B cell (primary cell): ENCODE data around the gene DYNLT4.

Experiments used
- EZH2 ChIP-seq: IDR thresholded peaks from 2 replicates; pipeline ENCODE4 v1.6.1; 2012; ENCODE audit warnings: borderline replicate concordance, low read depth, mild to moderate bottlenecking, moderate library complexity, low read length; ENCODE audit not compliant: insufficient read depth, poor library complexity, severe bottlenecking
- TF ChIP-seq, protein P1 (sequence below): fragments of 200-600 bp; IDR thresholded peaks from one replicate; pipeline ENCODE4 v1.8.0; 2022; ENCODE audit warnings: antibody characterized with exemption, mild to moderate bottlenecking

DNA sequence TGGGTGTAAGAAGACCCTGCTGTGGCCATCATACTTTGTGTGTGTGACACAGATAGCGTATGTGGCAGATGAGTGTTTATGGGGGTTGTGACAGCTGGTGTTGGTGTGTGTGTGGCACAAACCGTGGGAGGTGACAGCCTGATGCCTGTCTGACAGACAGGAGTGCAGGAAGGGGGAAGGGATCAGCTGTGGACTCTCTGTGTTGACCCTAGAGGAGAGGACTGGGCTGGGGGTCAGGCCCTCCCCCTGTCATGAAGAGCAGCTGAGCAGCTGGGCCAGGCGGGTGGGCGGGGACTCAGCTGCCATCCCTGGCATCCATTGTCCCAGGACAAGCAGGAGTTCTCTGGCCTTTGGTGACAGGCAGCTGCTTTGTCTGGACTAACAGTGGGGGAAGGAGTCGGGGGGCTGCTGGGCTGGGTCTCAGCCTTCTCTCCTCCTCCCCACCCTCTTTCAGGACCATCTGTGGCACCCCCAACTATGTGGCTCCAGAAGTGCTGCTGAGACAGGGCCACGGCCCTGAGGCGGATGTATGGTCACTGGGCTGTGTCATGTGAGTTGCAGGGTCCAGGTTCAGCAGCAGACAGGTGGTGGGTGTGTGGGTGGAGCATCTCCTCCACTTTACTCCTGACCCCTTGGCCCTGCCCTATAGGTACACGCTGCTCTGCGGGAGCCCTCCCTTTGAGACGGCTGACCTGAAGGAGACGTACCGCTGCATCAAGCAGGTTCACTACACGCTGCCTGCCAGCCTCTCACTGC is 4.7 kb downstream of the DYNLT4 start:
- TF ChIP-seq, protein P1, sequence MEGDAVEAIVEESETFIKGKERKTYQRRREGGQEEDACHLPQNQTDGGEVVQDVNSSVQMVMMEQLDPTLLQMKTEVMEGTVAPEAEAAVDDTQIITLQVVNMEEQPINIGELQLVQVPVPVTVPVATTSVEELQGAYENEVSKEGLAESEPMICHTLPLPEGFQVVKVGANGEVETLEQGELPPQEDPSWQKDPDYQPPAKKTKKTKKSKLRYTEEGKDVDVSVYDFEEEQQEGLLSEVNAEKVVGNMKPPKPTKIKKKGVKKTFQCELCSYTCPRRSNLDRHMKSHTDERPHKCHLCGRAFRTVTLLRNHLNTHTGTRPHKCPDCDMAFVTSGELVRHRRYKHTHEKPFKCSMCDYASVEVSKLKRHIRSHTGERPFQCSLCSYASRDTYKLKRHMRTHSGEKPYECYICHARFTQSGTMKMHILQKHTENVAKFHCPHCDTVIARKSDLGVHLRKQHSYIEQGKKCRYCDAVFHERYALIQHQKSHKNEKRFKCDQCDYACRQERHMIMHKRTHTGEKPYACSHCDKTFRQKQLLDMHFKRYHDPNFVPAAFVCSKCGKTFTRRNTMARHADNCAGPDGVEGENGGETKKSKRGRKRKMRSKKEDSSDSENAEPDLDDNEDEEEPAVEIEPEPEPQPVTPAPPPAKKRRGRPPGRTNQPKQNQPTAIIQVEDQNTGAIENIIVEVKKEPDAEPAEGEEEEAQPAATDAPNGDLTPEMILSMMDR = no peak
- no peak for TF ChIP-seq EZH2
